ENCODE results near the gene KRT32. TPM values are rescaled to one million over a fixed set of nuclear protein-coding genes. Genes with fewer than 3 reads are reported as not detected.

KRT32 gene
- total RNA-seq, 2 experiments from 2014 or later = not detected

GRCh38 chr17:41456204-41456603 is 11.0 kb downstream of the KRT32 start:
- no peaks in the 10 kb centered on the region for H4K20me1 ChIP-seq (ENCODE audit: insufficient read depth, low read length)
- CTCF ChIA-PET (ENCODE audit: unreplicated experiment) = no interaction called here
- intact Hi-C loops (cut with micrococcal nuclease; ENCODE audit: unreplicated experiment) = no loop called here

DNA sequence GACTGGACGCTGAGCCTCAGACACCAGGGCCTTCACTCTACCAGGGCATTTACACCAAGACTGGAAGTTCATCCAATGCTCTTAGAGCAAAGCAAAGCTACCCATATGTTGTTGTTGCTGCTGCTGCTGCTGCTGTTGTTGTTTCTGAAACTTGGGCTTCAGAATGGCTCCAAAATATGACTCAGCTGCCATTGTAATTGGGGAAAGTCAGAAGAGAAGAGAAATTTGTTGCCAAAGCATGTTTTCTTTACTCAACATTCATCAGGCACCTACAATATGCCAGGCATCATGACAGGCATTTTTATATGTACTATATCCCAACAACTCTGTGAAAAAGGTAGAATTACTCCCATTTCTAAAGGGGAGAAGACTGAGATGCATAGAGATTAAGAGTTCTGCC is 11.9 kb downstream of the KRT32 start:
- no peaks in the 10 kb centered on the region for H3K79me2 ChIP-seq (ENCODE audit: insufficient read depth, low read depth, low read length)
- H3K4me3 ChIP-seq (ENCODE audit: low read depth, low read length, poor library complexity, severe bottlenecking) = no peak overlapping the region
- TF ChIP-seq, protein P1, sequence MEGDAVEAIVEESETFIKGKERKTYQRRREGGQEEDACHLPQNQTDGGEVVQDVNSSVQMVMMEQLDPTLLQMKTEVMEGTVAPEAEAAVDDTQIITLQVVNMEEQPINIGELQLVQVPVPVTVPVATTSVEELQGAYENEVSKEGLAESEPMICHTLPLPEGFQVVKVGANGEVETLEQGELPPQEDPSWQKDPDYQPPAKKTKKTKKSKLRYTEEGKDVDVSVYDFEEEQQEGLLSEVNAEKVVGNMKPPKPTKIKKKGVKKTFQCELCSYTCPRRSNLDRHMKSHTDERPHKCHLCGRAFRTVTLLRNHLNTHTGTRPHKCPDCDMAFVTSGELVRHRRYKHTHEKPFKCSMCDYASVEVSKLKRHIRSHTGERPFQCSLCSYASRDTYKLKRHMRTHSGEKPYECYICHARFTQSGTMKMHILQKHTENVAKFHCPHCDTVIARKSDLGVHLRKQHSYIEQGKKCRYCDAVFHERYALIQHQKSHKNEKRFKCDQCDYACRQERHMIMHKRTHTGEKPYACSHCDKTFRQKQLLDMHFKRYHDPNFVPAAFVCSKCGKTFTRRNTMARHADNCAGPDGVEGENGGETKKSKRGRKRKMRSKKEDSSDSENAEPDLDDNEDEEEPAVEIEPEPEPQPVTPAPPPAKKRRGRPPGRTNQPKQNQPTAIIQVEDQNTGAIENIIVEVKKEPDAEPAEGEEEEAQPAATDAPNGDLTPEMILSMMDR (conservative IDR thresholded peaks at IDR 0.05; ENCODE audit: low read length) = no peak
- H3K36me3 ChIP-seq (ENCODE audit: insufficient read depth, low read length) = no peaks in the 10 kb centered on the region
- no peaks in the 10 kb centered on the region for H4K20me1 ChIP-seq (ENCODE audit: insufficient read depth, low read length)
- intact Hi-C loops (cut with micrococcal nuclease; ENCODE audit: unreplicated experiment) = no loop called here
- no peak overlapping the region for H2AFZ ChIP-seq (ENCODE audit: low read length)
- H3K9me2 ChIP-seq (ENCODE audit: insufficient read depth, low read length) = no peaks in the 10 kb centered on the region
- no peak overlapping the region for H3K4me2 ChIP-seq (ENCODE audit: low read length)
- ChIA-PET CTCF (ENCODE audit: unreplicated experiment) (no interaction called here), POLR2A (interaction anchor here (0.6 kb wide), 1 partner anchor 98 kb away, joined by 4 read pairs; no protein-coding TSS in a partner anchor)
- H3K9me3 ChIP-seq (ENCODE audit: low read length) = no peaks in the 10 kb centered on the region
- DNase-seq (ENCODE audit: low spot score) = no peak
- no TSS peak for BruUV-seq (replicated peaks)
- no peak overlapping the region for H3K27ac ChIP-seq (ENCODE audit: low read depth, low read length, poor library complexity, severe bottlenecking)
- no peaks in the 10 kb centered on the region for H3K4me1 ChIP-seq (ENCODE audit: insufficient read depth, low read length, poor library complexity, severe bottlenecking)

More at GRCh38 chr17:41456204-41456603, 11.0 kb downstream of the KRT32 start:
- Histone ChIP-seq H3K36me3 (ENCODE audit: insufficient read depth, low read length) (no peaks in the 10 kb centered on the region), H3K4me3 (ENCODE audit: low read depth, low read length, poor library complexity, severe bottlenecking) (no peak overlapping the region), H3K79me2 (ENCODE audit: insufficient read depth, low read depth, low read length) (no peaks in the 10 kb centered on the region), H3K9me3 (ENCODE audit: low read length) (no peaks in the 10 kb centered on the region), H2AFZ (ENCODE audit: low read length) (no peak overlapping the region), H3K27ac (ENCODE audit: low read depth, low read length, poor library complexity, severe bottlenecking) (no peak overlapping the region), H3K4me1 (ENCODE audit: insufficient read depth, low read length, poor library complexity, severe bottlenecking) (no peaks in the 10 kb centered on the region), H3K4me2 (ENCODE audit: low read length) (no peak overlapping the region), H3K9me2 (ENCODE audit: insufficient read depth, low read length) (no peaks in the 10 kb centered on the region)
- BruUV-seq (replicated peaks) = no TSS peak
- TF ChIP-seq EZH2phosphoT487 (IDR thresholded peaks at IDR 0.05; ENCODE audit: borderline replicate concordance, low read depth, low read length) = no peak
- TF ChIP-seq, protein P1 (conservative IDR thresholded peaks at IDR 0.05; ENCODE audit: low read length) = no peak
- POLR2A ChIA-PET = no interaction called here
- DNase-seq (ENCODE audit: low spot score) = no peak

GRCh38 chr17:41453066-41453465 is 14.1 kb downstream of the KRT32 start:
- Histone ChIP-seq H3K4me3 (ENCODE audit: low read depth, low read length, poor library complexity, severe bottlenecking) (no peak overlapping the region), H3K9me2 (ENCODE audit: insufficient read depth, low read length) (no peaks in the 10 kb centered on the region), H2AFZ (ENCODE audit: low read length) (no peak overlapping the region), H4K20me1 (ENCODE audit: insufficient read depth, low read length) (no peaks in the 10 kb centered on the region), H3K79me2 (ENCODE audit: insufficient read depth, low read depth, low read length) (no peaks in the 10 kb centered on the region), H3K4me1 (ENCODE audit: insufficient read depth, low read length, poor library complexity, severe bottlenecking) (no peaks in the 10 kb centered on the region), H3K4me2 (ENCODE audit: low read length) (no peak overlapping the region), H3K27ac (ENCODE audit: low read depth, low read length, poor library complexity, severe bottlenecking) (no peak overlapping the region), H3K36me3 (ENCODE audit: insufficient read depth, low read length) (no peaks in the 10 kb centered on the region), H3K9me3 (ENCODE audit: low read length) (no peaks in the 10 kb centered on the region)
- intact Hi-C loops (cut with micrococcal nuclease; ENCODE audit: unreplicated experiment) = no loop called here
- TF ChIP-seq EZH2phosphoT487 (IDR thresholded peaks at IDR 0.05; ENCODE audit: borderline replicate concordance, low read depth, low read length) = no peak
- POLR2A ChIA-PET = interaction anchor here (0.7 kb wide), 1 partner anchor 110 kb away, joined by 3 read pairs; no protein-coding TSS in a partner anchor
- no peak for DNase-seq (ENCODE audit: low spot score)
- no TSS peak for BruUV-seq (replicated peaks)
- CTCF ChIA-PET (ENCODE audit: unreplicated experiment) = no interaction called here
